RWPE1 (cell line): ENCODE results near the gene MYOD1.
A peak's percentile ranks its signal among the peaks of the same experiment; 100 is the strongest.

Experiments used
- CTCF ChIA-PET: fragments of 350-600 bp; sonication (Branson Sonifier 250); formaldehyde crosslinking; extraction: SDS; loops from one replicate; lab custom pipeline; 2021; lab: Yijun Ruan, JAX
- POLR2A ChIA-PET: fragments of 400-600 bp; formaldehyde crosslinking; extraction: SDS; loops from one replicate; lab custom pipeline; 2020; ENCODE audit warnings: antibody characterized with exemption; ENCODE audit not compliant: low non-redundant PET; lab: Yijun Ruan, JAX
- DNase-seq: peaks from one replicate; pipeline ENCODE4 v3.0.0; 2012; ENCODE audit warnings: low spot score
- H3K27ac ChIP-seq: fragments of 450-650 bp; 2 replicates; pipeline ENCODE4 v1.5.1; 2017
- TF ChIP-seq, protein P1 (sequence below): fragments of 450-650 bp; conservative IDR thresholded peaks from 2 replicates; pipeline ENCODE4 v1.5.1; 2017; ENCODE audit warnings: low read depth, mild to moderate bottlenecking

The MYOD1 gene

DNA sequence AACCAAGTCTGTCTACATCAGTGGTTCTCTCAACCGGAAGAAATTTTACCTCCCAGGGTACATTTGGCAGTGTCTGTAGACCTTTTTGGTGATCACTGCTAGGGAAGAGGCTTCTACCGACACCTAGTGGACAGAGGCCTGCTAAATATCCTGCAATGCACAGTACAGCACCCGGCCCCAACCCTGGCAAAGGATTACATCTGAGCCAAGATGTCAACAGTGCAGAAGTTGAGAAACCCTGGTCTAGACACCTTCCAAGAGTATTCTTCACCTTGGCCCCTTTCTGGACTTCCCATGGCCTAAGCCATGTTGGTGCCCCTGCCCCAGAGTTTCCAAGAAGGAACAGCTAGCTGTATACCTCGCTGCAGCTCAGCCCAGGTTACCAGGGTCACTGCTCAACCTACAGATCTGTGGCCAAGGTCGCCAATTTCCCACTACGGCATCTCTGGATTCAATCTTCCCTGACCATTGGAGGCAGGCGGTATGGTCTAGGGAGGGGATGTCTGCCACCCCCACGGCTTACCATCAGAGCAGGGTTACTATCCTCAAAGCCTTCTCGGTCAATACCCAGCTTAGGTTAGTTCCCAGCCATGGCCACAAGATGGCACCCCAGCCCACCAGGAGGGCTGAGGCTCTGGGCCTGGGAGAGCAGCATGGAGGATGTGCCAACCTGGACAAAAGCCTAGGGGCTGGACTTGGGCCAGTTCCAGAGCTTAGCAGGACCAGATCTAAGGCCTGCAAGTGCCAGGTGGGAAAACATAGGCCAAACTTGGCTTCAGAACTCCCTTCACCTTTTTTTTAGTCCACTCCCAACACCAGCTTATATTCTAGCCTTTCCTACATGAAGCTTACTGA lies 11.5 kb downstream of the MYOD1 start:
- DNase-seq = peak; percentile 91
- no peak overlapping the region for H3K27ac ChIP-seq
- ChIA-PET CTCF (interaction anchor here (0.5 to 3.5 kb wide), 40 partner anchors 9 to 375 kb away, joined by 3 to 59 read pairs (median 4); partner anchors contain the start of genes MYOD1 and SAAL1), POLR2A (no interaction called here)
- TF ChIP-seq, protein P1, sequence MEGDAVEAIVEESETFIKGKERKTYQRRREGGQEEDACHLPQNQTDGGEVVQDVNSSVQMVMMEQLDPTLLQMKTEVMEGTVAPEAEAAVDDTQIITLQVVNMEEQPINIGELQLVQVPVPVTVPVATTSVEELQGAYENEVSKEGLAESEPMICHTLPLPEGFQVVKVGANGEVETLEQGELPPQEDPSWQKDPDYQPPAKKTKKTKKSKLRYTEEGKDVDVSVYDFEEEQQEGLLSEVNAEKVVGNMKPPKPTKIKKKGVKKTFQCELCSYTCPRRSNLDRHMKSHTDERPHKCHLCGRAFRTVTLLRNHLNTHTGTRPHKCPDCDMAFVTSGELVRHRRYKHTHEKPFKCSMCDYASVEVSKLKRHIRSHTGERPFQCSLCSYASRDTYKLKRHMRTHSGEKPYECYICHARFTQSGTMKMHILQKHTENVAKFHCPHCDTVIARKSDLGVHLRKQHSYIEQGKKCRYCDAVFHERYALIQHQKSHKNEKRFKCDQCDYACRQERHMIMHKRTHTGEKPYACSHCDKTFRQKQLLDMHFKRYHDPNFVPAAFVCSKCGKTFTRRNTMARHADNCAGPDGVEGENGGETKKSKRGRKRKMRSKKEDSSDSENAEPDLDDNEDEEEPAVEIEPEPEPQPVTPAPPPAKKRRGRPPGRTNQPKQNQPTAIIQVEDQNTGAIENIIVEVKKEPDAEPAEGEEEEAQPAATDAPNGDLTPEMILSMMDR = peak; percentile 86

DNA sequence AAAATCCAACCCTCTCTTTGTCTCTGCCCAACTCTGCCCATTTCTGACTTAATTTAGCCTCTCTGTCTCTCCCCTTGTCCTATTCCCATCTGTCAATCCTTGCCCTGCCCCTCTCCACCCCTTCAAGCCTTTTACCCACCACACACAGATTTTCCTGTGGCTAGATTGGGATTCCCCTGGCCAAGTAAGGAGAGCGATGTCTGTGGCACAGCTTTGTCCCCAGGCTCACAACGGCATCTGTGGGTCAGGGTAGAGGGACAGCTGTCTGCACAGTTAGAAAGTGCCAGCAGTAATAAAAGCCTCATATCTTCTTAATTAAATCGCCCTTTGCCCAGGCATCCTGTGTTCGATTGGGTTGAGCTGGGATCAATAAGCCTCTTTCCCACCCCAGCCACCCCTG lies 13.9 kb downstream of the MYOD1 start:
- H3K27ac ChIP-seq = no peak overlapping the region
- ChIA-PET POLR2A (no interaction called here), CTCF (interaction anchor here (1.0 kb wide), 1 partner anchor 14 kb away, joined by 4 read pairs; the partner anchor contains the start of gene MYOD1)
- no peak for DNase-seq
- TF ChIP-seq, protein P1 = no peak

DNA sequence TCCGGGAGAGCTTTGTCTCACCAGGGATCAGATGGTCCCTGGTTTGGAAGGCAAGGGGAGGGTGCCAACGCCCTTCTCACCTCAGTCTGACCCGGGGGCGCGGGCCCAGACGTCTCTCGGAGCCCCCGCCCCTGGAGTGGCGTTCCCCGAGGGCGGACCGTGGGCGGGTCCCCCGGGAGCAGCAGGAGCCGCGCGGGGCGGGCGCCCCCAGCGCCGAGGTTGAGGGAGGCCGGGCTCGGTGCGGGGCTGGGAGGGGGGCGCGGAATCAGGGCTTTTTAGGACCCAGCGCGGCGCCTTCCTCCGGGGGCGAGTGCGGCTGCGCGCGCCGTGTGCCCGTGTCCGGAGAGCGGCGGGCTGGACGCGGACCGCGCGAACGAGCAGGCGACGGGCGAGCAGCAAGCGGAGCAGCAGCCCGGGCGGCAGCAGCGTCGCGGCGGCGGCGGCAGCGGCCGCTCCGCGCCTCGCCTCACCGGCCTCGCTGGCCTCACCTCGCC lies 15.1 kb downstream of the MYOD1 start, which contains the start of gene KCNC1:
TSS of gene KCNC1 (plus strand) at position 364 of the 494 bp plus-strand sequence. CDS start 1,222 bp downstream, outside the sequence.
- no peak within 1 kb of the TSS for H3K27ac ChIP-seq
- ChIA-PET CTCF (interaction anchor here (0.5 to 2.0 kb wide), 4 partner anchors 15 to 372 kb away, joined by 3 to 7 read pairs (median 4); partner anchors contain the start of genes MYOD1 and SAAL1), POLR2A (no interaction called here)
- no peak for DNase-seq
- TF ChIP-seq, protein P1 = no peak

DNA sequence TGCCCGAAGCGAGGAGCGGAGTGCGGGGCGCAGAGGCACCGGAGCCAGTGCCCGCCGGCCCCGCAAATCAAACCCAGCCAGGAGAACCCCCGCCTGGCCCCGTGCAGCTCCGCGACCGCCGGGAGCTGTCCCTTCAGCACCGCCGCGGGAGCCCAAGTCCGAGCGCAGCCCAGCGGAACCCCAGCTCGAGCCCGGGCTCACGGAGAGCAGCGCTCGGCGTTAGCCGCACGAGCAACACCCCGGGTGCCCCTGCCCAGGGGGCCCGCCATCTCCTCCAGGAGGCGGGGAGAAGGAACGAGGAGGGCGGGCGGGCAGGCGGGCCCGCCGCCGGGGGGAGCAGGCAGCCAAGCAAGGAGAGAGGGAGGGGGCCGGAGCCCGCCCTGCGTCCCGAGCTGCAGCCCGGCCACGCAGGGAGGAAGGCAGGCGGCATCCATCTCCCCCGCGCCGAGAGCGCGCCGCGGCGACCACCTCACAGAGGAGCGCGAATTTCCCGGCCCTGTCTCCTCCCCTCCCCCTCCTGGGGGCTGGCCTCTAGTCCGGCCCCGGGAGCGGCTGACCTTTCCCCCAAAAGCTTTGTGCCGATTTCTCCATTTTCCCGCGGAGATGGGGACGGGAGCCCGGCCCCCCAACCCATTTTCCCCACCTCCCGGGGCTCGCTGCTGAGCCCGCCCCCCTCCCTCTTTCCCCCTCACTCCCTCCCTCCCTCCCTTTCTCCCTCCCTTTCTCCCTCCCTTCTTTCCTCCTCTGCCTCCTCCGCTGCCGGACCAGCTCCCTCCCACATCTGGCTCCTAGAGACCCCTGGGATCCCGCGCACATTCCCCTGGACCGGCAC lies 15.8 kb downstream of the MYOD1 start:
- CTCF ChIA-PET = interaction anchor here (0.5 to 2.0 kb wide), 2 partner anchors 238 to 371 kb away, joined by 3 to 7 read pairs; partner anchors contain the start of gene SAAL1
- TF ChIP-seq, protein P1 = no peak

DNA sequence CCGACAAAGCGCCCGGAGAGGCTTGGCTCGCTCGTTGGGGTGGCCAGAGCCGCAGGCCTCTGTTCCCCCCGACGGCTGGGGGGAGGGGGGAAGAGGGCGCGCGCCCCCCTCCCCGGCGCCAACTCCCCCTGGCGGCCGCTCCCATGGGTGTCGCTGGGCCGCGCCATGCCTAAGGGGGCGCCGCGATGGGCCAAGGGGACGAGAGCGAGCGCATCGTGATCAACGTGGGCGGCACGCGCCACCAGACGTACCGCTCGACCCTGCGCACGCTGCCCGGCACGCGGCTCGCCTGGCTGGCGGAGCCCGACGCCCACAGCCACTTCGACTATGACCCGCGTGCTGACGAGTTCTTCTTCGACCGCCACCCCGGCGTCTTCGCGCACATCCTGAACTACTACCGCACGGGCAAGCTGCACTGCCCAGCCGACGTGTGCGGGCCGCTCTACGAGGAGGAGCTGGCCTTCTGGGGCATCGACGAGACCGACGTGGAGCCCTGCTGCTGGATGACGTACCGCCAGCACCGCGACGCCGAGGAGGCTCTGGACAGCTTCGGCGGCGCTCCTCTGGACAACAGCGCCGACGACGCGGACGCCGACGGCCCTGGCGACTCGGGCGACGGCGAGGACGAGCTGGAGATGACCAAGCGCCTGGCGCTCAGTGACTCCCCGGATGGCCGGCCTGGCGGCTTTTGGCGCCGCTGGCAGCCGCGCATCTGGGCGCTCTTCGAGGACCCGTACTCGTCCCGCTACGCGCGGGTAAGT lies 16.6 kb downstream of the MYOD1 start:
- ChIA-PET CTCF (interaction anchor here (0.7 to 2.0 kb wide), 3 partner anchors 28 to 237 kb away, joined by 3 to 7 read pairs (median 3); no protein-coding TSS in a partner anchor), POLR2A (no interaction called here)
- TF ChIP-seq, protein P1 = 0 out of 2 replicates have a peak, but pooled peaks have one; percentile 12
- DNase-seq = no peak
- H3K27ac ChIP-seq = no peak overlapping the region

More for the DNA sequence above, 15.8 kb downstream of the MYOD1 start:
- peak; percentile 68 for DNase-seq
- no peak overlapping the region for H3K27ac ChIP-seq
- POLR2A ChIA-PET = no interaction called here
